K562 treated with DMSO at 1 percent for 24 hours (cell line): ENCODE results near the gene HAP1. TPM values are rescaled to one million over a fixed set of nuclear protein-coding genes. Genes with fewer than 3 reads are reported as not detected.

Experiments used
- total RNA-seq: library from RNA; unstranded; fragments of 300-600 nt; gene quantifications from 2 replicates; pipeline ENCODE4 v1.2.3, GENCODE V29; 2022; ENCODE audit warnings: low read depth; ENCODE audit not compliant: insufficient read depth

Gene HAP1, protein sequence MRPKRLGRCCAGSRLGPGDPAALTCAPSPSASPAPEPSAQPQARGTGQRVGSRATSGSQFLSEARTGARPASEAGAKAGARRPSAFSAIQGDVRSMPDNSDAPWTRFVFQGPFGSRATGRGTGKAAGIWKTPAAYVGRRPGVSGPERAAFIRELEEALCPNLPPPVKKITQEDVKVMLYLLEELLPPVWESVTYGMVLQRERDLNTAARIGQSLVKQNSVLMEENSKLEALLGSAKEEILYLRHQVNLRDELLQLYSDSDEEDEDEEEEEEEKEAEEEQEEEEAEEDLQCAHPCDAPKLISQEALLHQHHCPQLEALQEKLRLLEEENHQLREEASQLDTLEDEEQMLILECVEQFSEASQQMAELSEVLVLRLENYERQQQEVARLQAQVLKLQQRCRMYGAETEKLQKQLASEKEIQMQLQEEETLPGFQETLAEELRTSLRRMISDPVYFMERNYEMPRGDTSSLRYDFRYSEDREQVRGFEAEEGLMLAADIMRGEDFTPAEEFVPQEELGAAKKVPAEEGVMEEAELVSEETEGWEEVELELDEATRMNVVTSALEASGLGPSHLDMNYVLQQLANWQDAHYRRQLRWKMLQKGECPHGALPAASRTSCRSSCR
- total RNA-seq = 0.08 TPM in 1 of 2 replicates, not detected in the other

GRCh38 chr17:41734139-41734948, at the start of gene HAP1:
Gene HAP1, minus strand, starts transcription at chr17:41734643. Its CDS starts 9 bp downstream, at chr17:41734634.

GRCh38 chr17:41711669-41712400, 22.6 kb downstream of the HAP1 start, which contains the start of gene GAST:
Gene GAST, plus strand, starts transcription at chr17:41712331. Its CDS starts 3,106 bp downstream, at chr17:41715437.

DNA sequence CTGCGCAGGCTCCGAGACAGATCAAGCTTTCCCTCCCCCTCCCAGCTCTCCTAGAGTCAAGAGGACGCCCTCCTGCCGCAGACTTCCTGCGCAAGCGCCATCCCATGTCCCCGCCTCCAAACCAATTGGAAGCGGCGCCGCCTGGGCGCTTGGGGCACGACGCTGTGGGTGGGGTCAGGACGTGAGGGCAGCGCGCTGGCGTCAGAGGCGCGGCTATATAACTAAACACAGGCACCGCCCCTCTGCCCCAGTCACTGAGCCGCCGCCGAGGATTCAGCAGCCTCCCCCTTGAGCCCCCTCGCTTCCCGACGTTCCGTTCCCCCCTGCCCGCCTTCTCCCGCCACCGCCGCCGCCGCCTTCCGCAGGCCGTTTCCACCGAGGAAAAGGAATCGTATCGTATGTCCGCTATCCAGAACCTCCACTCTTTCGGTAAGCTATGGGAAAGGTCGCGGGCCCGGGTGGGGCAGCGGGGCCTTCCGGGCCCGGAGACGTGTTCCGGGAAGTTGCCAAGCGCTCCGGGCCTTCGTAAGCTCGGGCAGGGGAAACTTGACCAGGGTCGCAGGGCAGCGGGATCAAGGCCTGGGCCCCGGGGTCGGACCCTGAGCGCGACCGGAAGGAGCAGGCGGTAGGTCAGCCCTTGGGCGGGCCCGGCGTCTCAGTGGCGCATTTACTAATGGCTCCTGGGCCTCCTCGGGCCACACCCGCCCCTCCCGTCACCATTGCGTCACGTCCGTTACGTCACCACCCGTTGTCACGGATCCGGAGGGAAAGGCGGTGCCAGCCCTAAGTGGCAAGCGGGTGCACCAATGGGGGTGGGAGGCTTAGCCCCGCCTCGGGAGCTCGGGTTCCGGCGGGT, 45.6 kb downstream of the HAP1 start, which contains the start of gene EIF1:
Gene EIF1 (plus strand): TSS at position 245 of the 856 bp plus-strand sequence. CDS start 154 bp downstream, at position 399.

Other genes starting within 250 kb of the HAP1 start
- not detected in 2 replicates for gene KRT36, start 244.7 kb downstream of the HAP1 start, total RNA-seq
- gene KRT13, start 229.0 kb downstream of the HAP1 start, total RNA-seq = not detected in 2 replicates
- 0.42 and 0.88 TPM in 2 replicates for gene KRT15, start 215.8 kb downstream of the HAP1 start, total RNA-seq
- gene KRT19, start 206.3 kb downstream of the HAP1 start, total RNA-seq = 202 and 214 TPM in 2 replicates
- not detected in 2 replicates for gene KRT9, start 162.6 kb downstream of the HAP1 start, total RNA-seq
- gene KRT14, start 147.7 kb downstream of the HAP1 start, total RNA-seq = not detected in 2 replicates
- gene KRT16, start 121.9 kb downstream of the HAP1 start, total RNA-seq = not detected in 2 replicates
- 0.45 TPM in 1 of 2 replicates, not detected in the other for gene KRT17, start 110.1 kb downstream of the HAP1 start, total RNA-seq
- 1,198 and 1,276 TPM in 2 replicates for gene EIF1, start 45.8 kb downstream of the HAP1 start, total RNA-seq
- not detected in 2 replicates for gene GAST, start 22.3 kb downstream of the HAP1 start, total RNA-seq
- 260 and 263 TPM in 2 replicates for gene JUP, start 52.1 kb upstream of the HAP1 start, total RNA-seq
- 2.8 and 3.5 TPM in 2 replicates for gene P3H4, start 77.3 kb upstream of the HAP1 start, total RNA-seq
- gene FKBP10, start 78.4 kb upstream of the HAP1 start, total RNA-seq = 0.85 and 1.2 TPM in 2 replicates
- 95.4 and 97.3 TPM in 2 replicates for gene NT5C3B, start 101.6 kb upstream of the HAP1 start, total RNA-seq
- not detected in 2 replicates for gene KLHL10, start 103.2 kb upstream of the HAP1 start, total RNA-seq
- gene KLHL11, start 130.8 kb upstream of the HAP1 start, total RNA-seq = 5.4 and 5.8 TPM in 2 replicates
- 124 and 134 TPM in 2 replicates for gene ACLY, start 184.3 kb upstream of the HAP1 start, total RNA-seq
- 1.6 and 1.7 TPM in 2 replicates for gene ODAD4, start 196.0 kb upstream of the HAP1 start, total RNA-seq
- 47.2 and 50.6 TPM in 2 replicates for gene CNP, start 232.2 kb upstream of the HAP1 start, total RNA-seq